Measurements from ENCODE around the gene TIMP3.
A peak's percentile ranks its signal among the peaks of the same experiment; 100 is the strongest.

TIMP3 gene

DNA sequence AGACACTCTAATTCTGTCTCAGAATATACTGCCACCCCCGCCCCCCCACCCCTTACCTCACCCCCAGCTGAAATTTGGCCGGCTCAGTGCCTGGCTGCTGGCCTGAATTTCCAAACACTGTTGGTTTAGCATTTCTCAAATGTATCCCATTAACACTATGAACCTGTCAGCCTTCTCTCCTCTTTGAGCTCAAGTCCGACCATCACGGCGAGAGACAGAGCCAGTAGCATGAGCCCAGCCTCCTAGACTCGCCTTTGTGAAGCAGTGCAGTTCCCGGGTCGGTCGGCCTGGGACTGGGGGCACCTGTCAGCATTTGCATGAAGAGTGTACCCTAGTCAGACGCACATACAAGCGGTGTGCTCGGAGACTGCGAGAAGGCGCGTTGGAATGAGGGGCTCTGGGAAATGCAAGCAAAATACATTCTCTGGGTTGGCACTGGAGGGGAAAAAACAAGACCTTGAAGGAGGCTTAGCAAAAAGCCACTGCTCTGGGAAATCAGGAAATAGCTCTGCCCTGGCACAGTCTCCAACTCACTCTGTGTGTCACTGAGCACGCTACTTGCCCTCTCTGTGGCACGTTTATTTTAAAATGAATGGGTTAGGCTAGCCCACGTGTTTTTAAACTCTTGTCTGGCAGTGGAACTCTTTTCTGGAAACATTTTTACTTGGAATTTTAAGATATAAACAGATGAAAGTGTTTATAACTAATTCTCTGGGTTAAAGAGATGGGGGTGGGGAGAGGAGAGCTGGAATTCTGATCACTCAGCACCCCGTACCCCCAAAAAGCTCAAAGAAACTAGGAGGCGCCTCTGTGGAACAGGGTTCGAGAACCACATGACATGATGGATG, 108.3 kb downstream of the TIMP3 start:
- TF ChIP-seq, protein P1, sequence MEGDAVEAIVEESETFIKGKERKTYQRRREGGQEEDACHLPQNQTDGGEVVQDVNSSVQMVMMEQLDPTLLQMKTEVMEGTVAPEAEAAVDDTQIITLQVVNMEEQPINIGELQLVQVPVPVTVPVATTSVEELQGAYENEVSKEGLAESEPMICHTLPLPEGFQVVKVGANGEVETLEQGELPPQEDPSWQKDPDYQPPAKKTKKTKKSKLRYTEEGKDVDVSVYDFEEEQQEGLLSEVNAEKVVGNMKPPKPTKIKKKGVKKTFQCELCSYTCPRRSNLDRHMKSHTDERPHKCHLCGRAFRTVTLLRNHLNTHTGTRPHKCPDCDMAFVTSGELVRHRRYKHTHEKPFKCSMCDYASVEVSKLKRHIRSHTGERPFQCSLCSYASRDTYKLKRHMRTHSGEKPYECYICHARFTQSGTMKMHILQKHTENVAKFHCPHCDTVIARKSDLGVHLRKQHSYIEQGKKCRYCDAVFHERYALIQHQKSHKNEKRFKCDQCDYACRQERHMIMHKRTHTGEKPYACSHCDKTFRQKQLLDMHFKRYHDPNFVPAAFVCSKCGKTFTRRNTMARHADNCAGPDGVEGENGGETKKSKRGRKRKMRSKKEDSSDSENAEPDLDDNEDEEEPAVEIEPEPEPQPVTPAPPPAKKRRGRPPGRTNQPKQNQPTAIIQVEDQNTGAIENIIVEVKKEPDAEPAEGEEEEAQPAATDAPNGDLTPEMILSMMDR (conservative IDR thresholded peaks at IDR 0.05; ENCODE audit: low read length) = no peak
- no peak for DNase-seq (ENCODE audit: low read depth)
- no peak overlapping the region for H3K4me3 ChIP-seq (ENCODE audit: low read length)

DNA sequence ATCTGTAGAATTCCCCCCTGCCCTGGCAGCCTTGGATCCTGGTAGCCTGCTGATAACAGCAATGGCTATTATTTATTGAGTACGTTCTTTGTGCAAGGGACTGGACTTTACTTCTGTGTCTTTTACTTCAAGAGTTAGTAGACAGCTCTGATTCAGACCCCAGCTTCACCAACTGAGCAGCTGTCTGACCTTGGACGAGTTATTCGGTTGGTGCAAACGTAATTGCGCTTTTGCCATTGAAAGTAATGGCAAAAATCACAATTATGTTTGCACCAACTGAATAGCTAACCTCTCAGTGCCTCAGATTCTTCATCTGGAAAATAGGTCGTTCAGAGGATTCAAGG, 108.9 kb downstream of the TIMP3 start:
- TF ChIP-seq, protein P1 (conservative IDR thresholded peaks at IDR 0.05; ENCODE audit: low read length) = no peak
- H3K4me3 ChIP-seq (ENCODE audit: low read length) = no peak overlapping the region
- no peak for DNase-seq (ENCODE audit: low read depth)

- TF ChIP-seq, protein P1 (conservative IDR thresholded peaks at IDR 0.05; ENCODE audit: low read length) = no peak
These were observed 110.0 kb downstream of the TIMP3 start for GRCh38 chr22:32911503-32911902.

More at GRCh38 chr22:32911503-32911902, 110.0 kb downstream of the TIMP3 start:
- no peak overlapping the region for H3K4me3 ChIP-seq (ENCODE audit: low read length)
- peak; percentile 21 for DNase-seq (ENCODE audit: low read depth)
